NCI-H187 treated with DMSO at 0.1 percent for 48 hours (cell line): ENCODE measurements around the gene GRM8.

Experiments used
- DNase-seq: peaks from one replicate; lab custom pipeline; 2025; lab: John Stamatoyannopoulos, UW

Gene GRM8

GRCh38 chr7:127146746-127147536 is 105.8 kb downstream of the GRM8 start:
- no peak for DNase-seq

- DNase-seq, result no peak
These were observed 115.6 kb downstream of the GRM8 start for GRCh38 chr7:127137146-127137545.

GRCh38 chr7:127135871-127136485 is 116.8 kb downstream of the GRM8 start:
- no peak for DNase-seq

- DNase-seq, result no peak
These were observed 129.5 kb downstream of the GRM8 start for GRCh38 chr7:127123220-127123619.

- DNase-seq, result no peak
These were observed 133.2 kb downstream of the GRM8 start for GRCh38 chr7:127119517-127119916.

- no peak for DNase-seq
These were observed 137.9 kb downstream of the GRM8 start for GRCh38 chr7:127114742-127115265.

- no peak for DNase-seq
These were observed 145.1 kb downstream of the GRM8 start for GRCh38 chr7:127107601-127108007.

GRCh38 chr7:127093340-127093739 is 159.4 kb downstream of the GRM8 start:
- DNase-seq, result no peak

- no peak for DNase-seq
These were observed 161.1 kb downstream of the GRM8 start for GRCh38 chr7:127091620-127092019.

GRCh38 chr7:127089146-127089545 is 163.6 kb downstream of the GRM8 start:
- no peak for DNase-seq

- DNase-seq, result no peak
These were observed 171.2 kb downstream of the GRM8 start for GRCh38 chr7:127081539-127081938.

GRCh38 chr7:127080576-127080975 is 172.2 kb downstream of the GRM8 start:
- DNase-seq, result no peak

GRCh38 chr7:127066974-127067373 is 185.8 kb downstream of the GRM8 start:
- DNase-seq, result no peak

- no peak for DNase-seq
These were observed 193.3 kb downstream of the GRM8 start for GRCh38 chr7:127059475-127059874.

- DNase-seq, result no peak
These were observed 194.8 kb downstream of the GRM8 start for GRCh38 chr7:127057918-127058317.

- DNase-seq, result no peak
These were observed 196.5 kb downstream of the GRM8 start for GRCh38 chr7:127056202-127056601.

- no peak for DNase-seq
These were observed 205.2 kb downstream of the GRM8 start for GRCh38 chr7:127047521-127047920.

GRCh38 chr7:127041689-127042452 is 210.9 kb downstream of the GRM8 start:
- DNase-seq, result no peak

- DNase-seq, result no peak
These were observed 212.7 kb downstream of the GRM8 start for GRCh38 chr7:127040042-127040441.

- DNase-seq, result no peak
These were observed 213.2 kb downstream of the GRM8 start for GRCh38 chr7:127039541-127039940.

- no peak for DNase-seq
These were observed 217.4 kb downstream of the GRM8 start for GRCh38 chr7:127035203-127035849.

GRCh38 chr7:127034186-127034806 is 218.4 kb downstream of the GRM8 start:
- no peak for DNase-seq
